Measurements from ENCODE around the gene CCDC194.

The CCDC194 gene

DNA sequence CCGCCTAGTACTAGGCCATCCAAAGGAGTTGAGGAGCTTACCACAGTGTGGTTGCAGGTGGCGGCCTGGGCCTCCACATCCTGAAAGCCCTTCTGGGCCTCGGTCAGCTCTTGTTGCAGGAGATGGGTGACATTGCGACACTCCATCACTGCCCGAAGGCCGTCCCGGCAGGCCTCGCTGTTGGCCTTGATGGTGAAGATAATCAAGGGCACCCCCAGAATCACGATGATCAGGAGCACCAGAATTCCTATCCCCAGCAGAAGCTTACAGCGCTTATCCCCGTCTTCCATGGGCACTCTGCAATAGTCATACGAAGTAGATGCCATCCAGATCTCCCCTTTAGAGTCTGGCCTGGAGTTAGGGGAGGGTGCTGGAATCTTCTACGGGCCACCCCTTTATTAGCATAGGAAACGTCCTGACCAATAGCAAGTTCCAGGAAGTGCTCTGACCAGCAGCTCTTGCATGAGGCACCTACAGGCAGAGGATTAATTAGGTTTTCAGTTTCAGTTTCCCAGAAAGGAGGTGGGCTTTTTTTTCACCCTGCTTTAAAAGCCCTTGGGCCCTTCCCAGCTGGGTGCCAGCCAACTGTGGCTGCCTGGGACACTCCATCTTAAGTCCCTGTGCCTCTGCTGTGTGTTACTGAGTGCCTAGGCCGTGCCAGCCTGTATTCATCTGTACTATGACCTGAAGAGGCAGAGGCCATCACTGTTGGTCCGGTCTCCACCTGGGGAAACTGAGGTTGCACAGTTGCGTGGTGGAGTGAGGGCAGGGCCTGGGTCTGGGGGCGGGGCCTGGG, 11.5 kb upstream of the CCDC194 start, which contains the start of gene BST2:
BST2 (minus strand) TSS at position 381 of the 796 bp plus-strand sequence; CDS start at position 326, 55 bp downstream.
- peaks cover 11 to 12% of the 10 kb centered on the region in 2 experiments for H3K4me1 ChIP-seq (ENCODE audit: control insufficient read depth in 1 of 2, insufficient read depth in 2 of 2, low read length in 2 of 2)
- no peak within 1 kb of the TSS for H4K12ac ChIP-seq (ENCODE audit: low read depth, low read length)
- no peak within 1 kb of the TSS for H3K4me2 ChIP-seq (ENCODE audit: low read length)
- H4K91ac ChIP-seq (ENCODE audit: low read depth, low read length), result no peak within 1 kb of the TSS
- peak within 1 kb of the TSS; percentile 55 for H4K8ac ChIP-seq (ENCODE audit: low read depth, low read length)
- no peak within 1 kb of the TSS for H2BK5ac ChIP-seq (ENCODE audit: low read depth, low read length, poor library complexity)
- no peak within 1 kb of the TSS for H3K14ac ChIP-seq (ENCODE audit: low read length)
- H3K27ac ChIP-seq (ENCODE audit: low read depth, low read length), result no peak within 1 kb of the TSS
- H3K9me3 ChIP-seq (ENCODE audit: insufficient read depth, low read depth, low read length), result peaks cover 3% of the 10 kb centered on the region
- no peaks in the 10 kb centered on the region for H3K79me1 ChIP-seq (ENCODE audit: low read length)
- no peak within 1 kb of the TSS for H3K23ac ChIP-seq (ENCODE audit: low read length)
- no peaks in the 10 kb centered on the region for H3K79me2 ChIP-seq (ENCODE audit: control insufficient read depth, insufficient read depth, low read length, poor library complexity)
- H2AK5ac ChIP-seq (ENCODE audit: low read length), result peak within 1 kb of the TSS; percentile 28
- no peak within 1 kb of the TSS for H3K9ac ChIP-seq (ENCODE audit: low read length)
- H3K4ac ChIP-seq (ENCODE audit: low read depth, low read length), result no peak within 1 kb of the TSS
- H3K27me3 ChIP-seq (ENCODE audit: insufficient read depth, low read length), result no peaks in the 10 kb centered on the region
- peak; percentile 38 to 53 for DNase-seq
- H3K4me3 ChIP-seq (ENCODE audit: low read depth, low read length), result no peak within 1 kb of the TSS
- no peak within 1 kb of the TSS for H2BK12ac ChIP-seq (ENCODE audit: low read length)
- H3K18ac ChIP-seq (ENCODE audit: low read length), result no peak within 1 kb of the TSS
- H2BK120ac ChIP-seq (ENCODE audit: insufficient read depth, low read length, poor library complexity), result no peak within 1 kb of the TSS
- H2AFZ ChIP-seq (ENCODE audit: insufficient read depth, low read length, poor library complexity), result no peak within 1 kb of the TSS
- whole genome bisulfite sequencing (ENCODE audit: extremely low coverage, insufficient coverage, insufficient read length), result no CpG with 5 or more reads among the region's 18 CpGs
- no peaks in the 10 kb centered on the region for H3K36me3 ChIP-seq (ENCODE audit: control insufficient read depth in 1 of 2, insufficient read depth in 2 of 2, low read length in 2 of 2)

DNA sequence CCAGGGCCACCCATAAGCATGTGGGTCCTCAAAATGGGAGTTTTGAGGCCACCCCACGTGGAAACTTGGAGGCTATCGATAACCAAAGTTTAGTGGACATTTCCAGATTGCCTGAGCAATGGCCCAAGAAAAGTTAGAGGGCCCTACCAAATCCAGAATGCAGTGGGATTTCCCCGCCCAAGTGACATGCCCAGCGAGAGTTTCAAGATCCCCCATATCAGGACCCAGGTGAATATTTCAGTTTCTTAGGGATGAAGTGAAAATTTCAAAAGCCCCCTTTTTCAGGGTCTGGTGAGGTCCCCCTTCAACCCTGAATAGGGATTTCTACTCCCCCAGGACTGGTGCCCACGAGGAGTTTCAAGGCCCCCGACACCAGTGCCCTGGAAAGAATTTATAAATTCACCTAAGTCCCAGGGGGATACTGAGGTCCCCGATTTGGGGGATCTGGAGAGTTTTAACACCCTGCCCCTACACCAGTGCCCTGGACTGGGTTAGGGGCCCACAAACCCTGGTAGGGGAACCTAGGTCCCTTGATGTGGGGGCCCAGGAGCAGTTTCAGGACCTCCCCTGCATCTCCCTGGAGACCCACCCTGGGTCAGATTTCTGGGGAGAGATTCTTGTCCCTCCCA, 10.7 kb upstream of the CCDC194 start:
- H2AK5ac ChIP-seq (ENCODE audit: low read length), result no peak overlapping the region
- H3K4me1 ChIP-seq (ENCODE audit: control insufficient read depth in 1 of 2, insufficient read depth in 2 of 2, low read length in 2 of 2), result peaks cover 11 to 12% of the 10 kb centered on the region in 2 experiments
- H2AFZ ChIP-seq (ENCODE audit: insufficient read depth, low read length, poor library complexity), result no peak overlapping the region
- no peak overlapping the region for H4K8ac ChIP-seq (ENCODE audit: low read depth, low read length)
- no peak overlapping the region for H3K9ac ChIP-seq (ENCODE audit: low read length)
- no peak overlapping the region for H3K18ac ChIP-seq (ENCODE audit: low read length)
- H3K4me2 ChIP-seq (ENCODE audit: low read length), result no peak overlapping the region
- H3K23ac ChIP-seq (ENCODE audit: low read length), result no peak overlapping the region
- no peaks in the 10 kb centered on the region for H3K36me3 ChIP-seq (ENCODE audit: control insufficient read depth in 1 of 2, insufficient read depth in 2 of 2, low read length in 2 of 2)
- H3K14ac ChIP-seq (ENCODE audit: low read length), result no peak overlapping the region
- no peak overlapping the region for H2BK12ac ChIP-seq (ENCODE audit: low read length)
- H3K79me1 ChIP-seq (ENCODE audit: low read length), result no peaks in the 10 kb centered on the region
- H3K79me2 ChIP-seq (ENCODE audit: control insufficient read depth, insufficient read depth, low read length, poor library complexity), result no peaks in the 10 kb centered on the region
- no CpG with 5 or more reads among the region's 7 CpGs for WGBS (ENCODE audit: extremely low coverage, insufficient coverage, insufficient read length)
- H4K12ac ChIP-seq (ENCODE audit: low read depth, low read length), result no peak overlapping the region
- no peaks in the 10 kb centered on the region for H3K27me3 ChIP-seq (ENCODE audit: insufficient read depth, low read length)
- H4K91ac ChIP-seq (ENCODE audit: low read depth, low read length), result no peak overlapping the region
- no peak overlapping the region for H3K4ac ChIP-seq (ENCODE audit: low read depth, low read length)
- H3K27ac ChIP-seq (ENCODE audit: low read depth, low read length), result no peak overlapping the region
- H2BK120ac ChIP-seq (ENCODE audit: insufficient read depth, low read length, poor library complexity), result no peak overlapping the region
- H2BK5ac ChIP-seq (ENCODE audit: low read depth, low read length, poor library complexity), result no peak overlapping the region
- H3K4me3 ChIP-seq (ENCODE audit: low read depth, low read length), result no peak overlapping the region
- peaks cover 3% of the 10 kb centered on the region for H3K9me3 ChIP-seq (ENCODE audit: insufficient read depth, low read depth, low read length)
- DNase-seq, result no peak

DNA sequence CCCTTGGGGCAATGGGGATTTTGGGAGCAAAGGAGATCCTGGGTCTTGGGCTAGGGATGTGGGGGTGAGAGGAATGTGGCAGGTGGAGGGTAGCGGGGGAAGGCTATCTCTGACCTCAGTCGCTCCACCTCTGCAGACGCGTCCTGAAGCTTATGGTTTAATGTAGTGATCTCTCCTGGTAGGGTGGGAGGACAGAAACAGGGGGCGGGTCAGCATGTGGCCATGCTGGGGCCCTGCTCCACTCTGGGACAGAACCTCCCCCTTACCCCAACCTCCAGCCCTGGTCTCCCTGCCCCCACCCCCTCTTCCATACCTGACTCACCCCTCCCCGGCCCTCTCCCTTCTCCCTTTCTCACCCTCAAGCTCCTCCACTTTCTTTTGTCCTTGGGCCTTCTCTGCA, 10.0 kb upstream of the CCDC194 start:
- Histone ChIP-seq H2BK120ac (ENCODE audit: insufficient read depth, low read length, poor library complexity) (no peak overlapping the region), H3K79me2 (ENCODE audit: control insufficient read depth, insufficient read depth, low read length, poor library complexity) (no peaks in the 10 kb centered on the region), H2AFZ (ENCODE audit: insufficient read depth, low read length, poor library complexity) (no peak overlapping the region), H3K4me2 (ENCODE audit: low read length) (no peak overlapping the region), H4K8ac (ENCODE audit: low read depth, low read length) (no peak overlapping the region), H3K9me3 (ENCODE audit: insufficient read depth, low read depth, low read length) (peaks cover 3% of the 10 kb centered on the region), H3K4me3 (ENCODE audit: low read depth, low read length) (no peak overlapping the region), H3K23ac (ENCODE audit: low read length) (no peak overlapping the region), H3K79me1 (ENCODE audit: low read length) (no peaks in the 10 kb centered on the region), H3K4me1 (ENCODE audit: control insufficient read depth in 1 of 2, insufficient read depth in 2 of 2, low read length in 2 of 2) (peaks cover 11 to 12% of the 10 kb centered on the region in 2 experiments), H4K91ac (ENCODE audit: low read depth, low read length) (no peak overlapping the region), H3K36me3 (ENCODE audit: control insufficient read depth in 1 of 2, insufficient read depth in 2 of 2, low read length in 2 of 2) (no peaks in the 10 kb centered on the region), H2AK5ac (ENCODE audit: low read length) (no peak overlapping the region), H2BK12ac (ENCODE audit: low read length) (no peak overlapping the region), H3K27me3 (ENCODE audit: insufficient read depth, low read length) (no peaks in the 10 kb centered on the region), H4K12ac (ENCODE audit: low read depth, low read length) (no peak overlapping the region), H3K18ac (ENCODE audit: low read length) (no peak overlapping the region), H3K9ac (ENCODE audit: low read length) (no peak overlapping the region), H3K27ac (ENCODE audit: low read depth, low read length) (no peak overlapping the region), H2BK5ac (ENCODE audit: low read depth, low read length, poor library complexity) (no peak overlapping the region), H3K4ac (ENCODE audit: low read depth, low read length) (no peak overlapping the region), H3K14ac (ENCODE audit: low read length) (no peak overlapping the region)
- no CpG with 5 or more reads among the region's 6 CpGs for WGBS (ENCODE audit: extremely low coverage, insufficient coverage, insufficient read length)
- DNase-seq, result no peak

DNA sequence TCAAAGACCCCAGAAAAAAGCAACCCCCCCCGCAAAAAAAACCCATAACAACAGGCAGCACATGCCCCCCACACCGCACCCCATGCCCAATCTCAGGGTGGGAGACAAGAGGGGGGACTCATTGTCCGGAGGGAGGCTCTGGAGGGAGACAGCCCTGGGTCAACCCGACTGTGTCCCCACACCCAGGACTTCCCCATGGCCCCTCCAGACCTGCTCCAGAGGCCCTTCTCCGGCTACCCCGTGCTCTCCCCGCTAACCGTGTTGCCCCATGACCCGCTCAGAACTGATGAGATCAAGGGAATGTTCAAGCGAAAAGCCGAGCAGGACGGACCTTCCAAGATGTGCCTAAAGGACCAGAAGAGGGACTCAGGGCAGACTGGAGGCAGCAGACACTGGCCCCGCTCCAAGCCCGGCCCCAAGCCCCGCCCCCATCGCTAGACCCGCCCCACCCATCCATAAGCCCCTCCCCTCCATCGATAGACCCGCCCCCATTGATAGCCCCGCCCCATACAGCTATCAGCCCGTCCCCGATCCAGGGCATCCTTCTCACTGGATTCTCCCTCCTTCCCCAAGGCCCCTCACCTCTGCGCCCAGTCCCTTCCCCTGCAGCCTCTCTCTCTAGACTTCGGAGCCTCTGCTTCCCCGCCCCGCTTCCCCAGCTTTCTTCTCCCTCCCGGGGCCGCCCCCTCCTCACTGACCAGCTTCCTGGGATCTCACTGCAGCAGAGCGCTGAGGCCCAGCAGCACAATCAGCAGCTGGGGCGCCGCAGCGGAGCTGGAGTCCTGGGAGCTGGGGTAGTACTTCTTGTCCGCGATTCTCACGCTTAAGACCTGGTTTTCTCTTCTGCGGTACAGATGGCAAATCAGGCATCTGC, 9.2 kb upstream of the CCDC194 start:
- Histone ChIP-seq H3K79me1 (ENCODE audit: low read length) (no peaks in the 10 kb centered on the region), H3K27ac (ENCODE audit: low read depth, low read length) (no peak overlapping the region), H3K9me3 (ENCODE audit: insufficient read depth, low read depth, low read length) (peaks cover 3% of the 10 kb centered on the region), H4K91ac (ENCODE audit: low read depth, low read length) (no peak overlapping the region), H2AFZ (ENCODE audit: insufficient read depth, low read length, poor library complexity) (no peak overlapping the region), H4K12ac (ENCODE audit: low read depth, low read length) (no peak overlapping the region), H3K4me2 (ENCODE audit: low read length) (peak overlapping the region; percentile 36), H2BK12ac (ENCODE audit: low read length) (no peak overlapping the region), H2BK5ac (ENCODE audit: low read depth, low read length, poor library complexity) (no peak overlapping the region), H3K18ac (ENCODE audit: low read length) (no peak overlapping the region), H3K4ac (ENCODE audit: low read depth, low read length) (no peak overlapping the region), H3K27me3 (ENCODE audit: insufficient read depth, low read length) (no peaks in the 10 kb centered on the region), H3K4me1 (ENCODE audit: control insufficient read depth in 1 of 2, insufficient read depth in 2 of 2, low read length in 2 of 2) (peaks cover 11 to 12% of the 10 kb centered on the region in 2 experiments), H3K4me3 (ENCODE audit: low read depth, low read length) (no peak overlapping the region), H3K79me2 (ENCODE audit: control insufficient read depth, insufficient read depth, low read length, poor library complexity) (no peaks in the 10 kb centered on the region), H2AK5ac (ENCODE audit: low read length) (no peak overlapping the region), H3K9ac (ENCODE audit: low read length) (no peak overlapping the region), H4K8ac (ENCODE audit: low read depth, low read length) (no peak overlapping the region), H2BK120ac (ENCODE audit: insufficient read depth, low read length, poor library complexity) (no peak overlapping the region), H3K36me3 (ENCODE audit: control insufficient read depth in 1 of 2, insufficient read depth in 2 of 2, low read length in 2 of 2) (no peaks in the 10 kb centered on the region), H3K14ac (ENCODE audit: low read length) (no peak overlapping the region), H3K23ac (ENCODE audit: low read length) (no peak overlapping the region)
- no CpG with 5 or more reads among the region's 36 CpGs for WGBS (ENCODE audit: extremely low coverage, insufficient coverage, insufficient read length)
- DNase-seq, result no peak

Measured in trophoblast cell (in vitro differentiated cells and primary cell).